OCI-LY1 (cell line): ENCODE results near the gene IGF2BP1.

Source experiments
- H2AFZ ChIP-seq: fragments of 200-600 bp; sonication (generic), shearing (Covaris generic); 2 replicates; pipeline ENCODE4 v1.6.0; 2014; ENCODE audit warnings: antibody characterized with exemption, mild to moderate bottlenecking, low read length
- H3F3A ChIP-seq: fragments of 200-600 bp; sonication (generic), shearing (Covaris generic); 2 replicates; pipeline ENCODE4 v1.6.0; 2014; ENCODE audit warnings: mild to moderate bottlenecking, antibody characterized with exemption, low read length, moderate library complexity; ENCODE audit not compliant: insufficient read depth
- H3K27ac ChIP-seq: fragments of 200-600 bp; sonication (generic); 2 replicates; pipeline ENCODE4 v1.5.1; 2014; ENCODE audit warnings: low read length, mixed run types, mild to moderate bottlenecking, low read depth; ENCODE audit not compliant: poor library complexity, severe bottlenecking
- H3K27me3 ChIP-seq: fragments of 200-600 bp; sonication (generic); 2 replicates; pipeline ENCODE4 v1.6.0; 2014; ENCODE audit warnings: antibody characterized with exemption, mild to moderate bottlenecking, low read length, moderate library complexity; ENCODE audit not compliant: insufficient read depth
- H3K36me3 ChIP-seq: fragments of 200-600 bp; sonication (generic); 2 replicates; pipeline ENCODE4 v1.6.1; 2014; ENCODE audit warnings: mild to moderate bottlenecking, antibody characterized with exemption, low read length, moderate library complexity, mixed read lengths; ENCODE audit not compliant: insufficient read depth
- H3K4me1 ChIP-seq: fragments of 200-600 bp; sonication (generic); 2 replicates; pipeline ENCODE4 v1.5.1; 2014; ENCODE audit warnings: mild to moderate bottlenecking, low read length, moderate library complexity; ENCODE audit not compliant: insufficient read depth, severe bottlenecking
- H3K4me2 ChIP-seq: fragments of 200-600 bp; sonication (generic), shearing (Covaris generic); 2 replicates; pipeline ENCODE4 v1.6.1; 2014; ENCODE audit warnings: low read length
- H3K4me3 ChIP-seq: fragments of 200-600 bp; sonication (generic); 2 replicates; pipeline ENCODE4 v1.5.1; 2014; ENCODE audit warnings: low read length, low read depth, mild to moderate bottlenecking, mixed read lengths; ENCODE audit not compliant: poor library complexity, severe bottlenecking
- H3K79me2 ChIP-seq: fragments of 200-600 bp; shearing (Covaris generic); 2 replicates; pipeline ENCODE4 v1.6.1; 2016; ENCODE audit warnings: mixed run types, low read length, mixed read lengths; ENCODE audit not compliant: insufficient read depth
- H3K9ac ChIP-seq: fragments of 200-600 bp; sonication (generic), shearing (Covaris generic); 2 replicates; pipeline ENCODE4 v1.6.1; 2014; ENCODE audit warnings: mild to moderate bottlenecking, low read length, mixed read lengths
- H3K9me2 ChIP-seq: fragments of 200-600 bp; sonication (generic), shearing (Covaris generic); 2 replicates; pipeline ENCODE4 v1.6.1; 2014; ENCODE audit warnings: low read depth, mild to moderate bottlenecking, low read length, mixed read lengths
- H3K9me3 ChIP-seq: fragments of 200-600 bp; shearing (Covaris generic); 2 replicates; pipeline ENCODE4 v1.6.1; 2014; ENCODE audit warnings: low read length, mixed read lengths
- H4K20me1 ChIP-seq: fragments of 200-600 bp; sonication (generic), shearing (Covaris generic); 2 replicates; pipeline ENCODE4 v1.6.0; 2016; ENCODE audit warnings: mild to moderate bottlenecking, low read length; ENCODE audit not compliant: insufficient read depth
- EZH2 ChIP-seq: fragments of 200-600 bp; sonication (generic), shearing (Covaris generic); IDR thresholded peaks from 2 replicates; pipeline ENCODE4 v1.8.0; 2017; ENCODE audit warnings: borderline replicate concordance, mixed run types, mild to moderate bottlenecking, antibody characterized with exemption, low read length, moderate library complexity, mixed read lengths
- TF ChIP-seq, protein P1 (sequence below): fragments of 200-600 bp; sonication (generic), shearing (Covaris generic); IDR thresholded peaks from 2 replicates; pipeline ENCODE4 v1.5.1; 2017; ENCODE audit warnings: mild to moderate bottlenecking, antibody characterized with exemption, low read length, moderate library complexity, mixed read lengths

IGF2BP1 gene

DNA sequence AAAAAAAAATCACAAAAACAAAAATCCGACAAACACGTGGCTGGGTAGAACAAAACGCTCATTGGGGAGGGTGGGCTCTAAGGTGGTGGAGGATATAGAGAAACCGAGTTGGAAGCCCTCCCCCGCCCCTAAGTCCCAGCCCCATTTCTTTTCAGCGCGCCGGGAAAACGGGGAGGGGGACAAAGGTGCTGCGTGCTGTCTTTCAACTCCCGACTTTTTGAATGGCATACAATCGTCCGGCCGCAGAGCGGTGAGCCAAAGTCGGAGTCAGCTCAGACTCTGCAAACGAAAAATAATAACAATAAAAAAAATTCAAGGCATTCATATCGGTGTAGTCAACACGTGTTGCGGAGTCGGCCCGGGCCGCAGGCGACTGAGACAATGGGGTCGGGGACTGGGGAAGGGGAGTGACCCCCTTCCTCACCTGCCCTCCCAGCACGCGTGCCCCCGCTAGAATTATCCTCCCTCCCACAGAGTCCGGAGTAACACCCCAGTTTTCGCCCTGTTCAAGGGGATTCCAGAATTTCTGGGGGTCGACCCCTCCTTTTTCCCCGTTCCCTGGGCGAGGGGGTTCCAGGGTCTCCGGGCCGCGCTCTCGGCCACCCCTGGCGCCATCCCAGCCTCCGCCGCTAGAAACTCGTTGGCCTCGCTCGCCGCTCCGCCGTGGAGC, 1.7 kb upstream of the IGF2BP1 start:
- no peak for TF ChIP-seq EZH2
- TF ChIP-seq, protein P1, sequence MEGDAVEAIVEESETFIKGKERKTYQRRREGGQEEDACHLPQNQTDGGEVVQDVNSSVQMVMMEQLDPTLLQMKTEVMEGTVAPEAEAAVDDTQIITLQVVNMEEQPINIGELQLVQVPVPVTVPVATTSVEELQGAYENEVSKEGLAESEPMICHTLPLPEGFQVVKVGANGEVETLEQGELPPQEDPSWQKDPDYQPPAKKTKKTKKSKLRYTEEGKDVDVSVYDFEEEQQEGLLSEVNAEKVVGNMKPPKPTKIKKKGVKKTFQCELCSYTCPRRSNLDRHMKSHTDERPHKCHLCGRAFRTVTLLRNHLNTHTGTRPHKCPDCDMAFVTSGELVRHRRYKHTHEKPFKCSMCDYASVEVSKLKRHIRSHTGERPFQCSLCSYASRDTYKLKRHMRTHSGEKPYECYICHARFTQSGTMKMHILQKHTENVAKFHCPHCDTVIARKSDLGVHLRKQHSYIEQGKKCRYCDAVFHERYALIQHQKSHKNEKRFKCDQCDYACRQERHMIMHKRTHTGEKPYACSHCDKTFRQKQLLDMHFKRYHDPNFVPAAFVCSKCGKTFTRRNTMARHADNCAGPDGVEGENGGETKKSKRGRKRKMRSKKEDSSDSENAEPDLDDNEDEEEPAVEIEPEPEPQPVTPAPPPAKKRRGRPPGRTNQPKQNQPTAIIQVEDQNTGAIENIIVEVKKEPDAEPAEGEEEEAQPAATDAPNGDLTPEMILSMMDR = no peak
- H3K4me1 ChIP-seq = peaks cover 12% of the 10 kb centered on the region
- H3K4me3 ChIP-seq = peak overlapping the region; percentile 89
- no peaks in the 10 kb centered on the region for H3F3A ChIP-seq
- peaks cover 21% of the 10 kb centered on the region for H3K79me2 ChIP-seq
- H3K27me3 ChIP-seq = no peaks in the 10 kb centered on the region
- no peak overlapping the region for H2AFZ ChIP-seq
- no peak overlapping the region for H3K27ac ChIP-seq
- no peaks in the 10 kb centered on the region; the same call in 1 of the 2 replicates for H3K9me2 ChIP-seq
- peak overlapping the region; percentile 76 for H3K4me2 ChIP-seq
- peak overlapping the region; percentile 85 for H3K9ac ChIP-seq
- H3K36me3 ChIP-seq = peaks cover 3% of the 10 kb centered on the region; the same call in 1 of the 2 replicates
- H4K20me1 ChIP-seq = no peaks in the 10 kb centered on the region
- no peaks in the 10 kb centered on the region for H3K9me3 ChIP-seq

DNA sequence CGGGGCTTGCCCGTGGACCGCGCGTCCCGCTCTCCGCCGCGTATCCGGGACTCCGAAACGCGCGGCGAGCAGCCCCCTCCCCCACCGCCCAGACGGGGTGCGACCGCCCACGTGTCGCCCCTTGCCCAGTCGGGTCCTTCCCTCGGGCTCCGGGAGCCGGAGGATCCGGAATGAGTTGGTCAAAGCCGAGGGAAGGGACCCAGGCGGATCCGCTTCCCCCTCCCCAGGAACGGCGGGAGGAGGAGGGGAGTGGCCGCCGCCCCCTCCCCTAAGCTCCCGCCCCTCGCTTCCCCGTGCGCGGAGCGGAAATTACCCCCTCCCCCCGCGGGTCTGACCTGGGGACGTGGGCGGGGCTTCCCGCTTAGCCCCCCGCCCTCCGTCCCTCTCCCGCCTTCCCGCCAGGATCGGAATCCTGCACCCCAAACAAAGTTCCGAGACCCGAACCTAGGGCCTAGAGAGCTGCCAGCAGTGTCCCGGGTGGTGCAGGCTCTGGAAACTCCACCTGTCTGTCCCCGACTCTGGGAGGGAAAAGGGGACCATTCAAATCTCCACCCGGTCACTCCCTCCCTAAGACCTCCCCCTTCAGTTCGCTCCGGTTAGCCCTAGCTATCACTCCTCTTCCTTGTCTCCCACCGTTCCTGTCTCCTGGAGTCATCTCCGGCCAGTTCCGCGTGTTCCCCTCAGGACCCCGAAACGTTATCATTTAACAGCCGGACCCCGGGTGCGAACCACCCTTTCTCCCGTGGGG, 1.0 kb upstream of the IGF2BP1 start:
- Histone ChIP-seq H3K9me2 (no peaks in the 10 kb centered on the region; the same call in 1 of the 2 replicates), H3K4me3 (peak overlapping the region; percentile 89), H3K27ac (peak overlapping the region; percentile 74), H3K4me2 (peak overlapping the region; percentile 76), H3K9ac (peak overlapping the region; percentile 85), H3K9me3 (no peaks in the 10 kb centered on the region), H3F3A (no peaks in the 10 kb centered on the region), H2AFZ (no peak overlapping the region), H3K79me2 (peaks cover 28% of the 10 kb centered on the region), H3K27me3 (no peaks in the 10 kb centered on the region), H4K20me1 (no peaks in the 10 kb centered on the region), H3K36me3 (peaks cover 3% of the 10 kb centered on the region; the same call in 1 of the 2 replicates), H3K4me1 (peaks cover 19% of the 10 kb centered on the region)
- TF ChIP-seq EZH2 = no peak
- TF ChIP-seq, protein P1 = no peak

GRCh38 chr17:48996722-48997102, 473 bp upstream of the IGF2BP1 start:
- H3K27ac ChIP-seq = peak overlapping the region; percentile 74
- peaks cover 25% of the 10 kb centered on the region for H3K4me1 ChIP-seq
- peak overlapping the region; percentile 85 for H3K9ac ChIP-seq
- no peaks in the 10 kb centered on the region for H4K20me1 ChIP-seq
- H3K27me3 ChIP-seq = no peaks in the 10 kb centered on the region
- peaks cover 3% of the 10 kb centered on the region; the same call in 1 of the 2 replicates for H3K36me3 ChIP-seq
- H3K4me3 ChIP-seq = peak overlapping the region; percentile 89
- TF ChIP-seq, protein P1 = no peak
- no peak for TF ChIP-seq EZH2
- peaks cover 34% of the 10 kb centered on the region for H3K79me2 ChIP-seq
- H3F3A ChIP-seq = no peaks in the 10 kb centered on the region
- peak overlapping the region; percentile 76 for H3K4me2 ChIP-seq
- H3K9me2 ChIP-seq = no peaks in the 10 kb centered on the region; the same call in 1 of the 2 replicates
- no peak overlapping the region for H2AFZ ChIP-seq
- H3K9me3 ChIP-seq = no peaks in the 10 kb centered on the region
